GM18519 (cell line): ENCODE results near the gene BUD13.
"Not testable (repeated sequence)": the region's sequence is repeated elsewhere in the genome, so short reads cannot be mapped to it uniquely, and the experiment has no call there.

Source experiments
- ATAC-seq: cut with Tn5 transposase; IDR thresholded peaks from one replicate; pipeline ENCODE4 v1.9.1; 2021; ENCODE audit warnings: mild to moderate bottlenecking, moderate library complexity; ENCODE audit not compliant: unreplicated experiment, low FRiP score

The BUD13 gene

GRCh38 chr11:116771935-116772334 lies 852 bp downstream of the BUD13 start:
- ATAC-seq = no peak

GRCh38 chr11:116762132-116762531 lies 10.7 kb downstream of the BUD13 start:
- no peak for ATAC-seq

GRCh38 chr11:116756044-116756443 lies 16.7 kb downstream of the BUD13 start:
- not testable (repeated sequence) for ATAC-seq

- no peak for ATAC-seq
Observed at GRCh38 chr11:116750070-116750718, 22.6 kb downstream of the BUD13 start.

GRCh38 chr11:116742104-116742503 lies 30.7 kb downstream of the BUD13 start:
- ATAC-seq = no peak

- ATAC-seq = no peak
Observed at GRCh38 chr11:116740741-116741140, 32.0 kb downstream of the BUD13 start.

GRCh38 chr11:116738975-116739374 lies 33.8 kb downstream of the BUD13 start:
- no peak for ATAC-seq

GRCh38 chr11:116736763-116737162 lies 36.0 kb downstream of the BUD13 start:
- ATAC-seq = no peak

- no peak for ATAC-seq
Observed at GRCh38 chr11:116733969-116734508, 38.7 kb downstream of the BUD13 start.

- no peak for ATAC-seq
Observed at GRCh38 chr11:116733043-116733755, 39.6 kb downstream of the BUD13 start.

GRCh38 chr11:116732271-116733042 lies 40.3 kb downstream of the BUD13 start:
- ATAC-seq = no peak

GRCh38 chr11:116731821-116732220 lies 41.0 kb downstream of the BUD13 start:
- ATAC-seq = no peak

- no peak for ATAC-seq
Observed at GRCh38 chr11:116731097-116731761, 41.6 kb downstream of the BUD13 start.

- ATAC-seq = no peak
Observed at GRCh38 chr11:116730601-116731000, 42.2 kb downstream of the BUD13 start.

GRCh38 chr11:116730241-116730561 lies 42.6 kb downstream of the BUD13 start:
- no peak for ATAC-seq

- no peak for ATAC-seq
Observed at GRCh38 chr11:116729501-116730240, 43.1 kb downstream of the BUD13 start.

GRCh38 chr11:116727990-116728389 lies 44.8 kb downstream of the BUD13 start:
- no peak for ATAC-seq

GRCh38 chr11:116725434-116726221 lies 47.2 kb downstream of the BUD13 start:
- ATAC-seq = no peak

- no peak for ATAC-seq
Observed at GRCh38 chr11:116724813-116725212, 48.0 kb downstream of the BUD13 start.
